ENCODE results near the gene GUCY2C.

Gene GUCY2C

DNA sequence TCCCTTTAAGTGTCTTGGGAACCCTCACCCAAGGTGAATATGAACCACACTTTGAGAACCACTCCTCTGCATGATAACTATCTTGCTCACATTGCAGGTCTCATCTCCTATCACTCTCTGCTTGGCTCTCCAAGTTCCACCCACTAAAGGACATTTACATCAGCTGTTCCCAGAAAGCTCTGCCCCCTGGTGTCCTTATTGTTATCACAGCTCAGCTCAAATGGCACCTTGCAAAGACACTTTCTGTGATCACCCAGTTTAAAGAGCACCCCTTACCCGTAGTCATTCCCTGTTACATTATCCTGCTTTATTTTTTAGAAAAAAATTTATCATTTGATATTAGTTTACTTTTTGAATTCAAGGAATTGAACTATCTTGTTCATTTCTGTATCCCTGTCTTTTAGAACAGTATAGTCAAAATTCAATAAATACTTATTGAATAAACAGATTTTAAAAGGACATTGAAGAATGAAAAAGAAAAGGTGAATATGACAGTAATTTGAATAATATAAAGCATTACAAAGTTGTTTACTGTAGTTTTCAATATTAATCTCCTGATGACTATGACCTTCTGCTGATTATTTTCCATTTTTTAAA, 20.5 kb upstream of the GUCY2C start:
- TF ChIP-seq CTCF (IDR thresholded peaks at IDR 0.05), result no peak
- DNase-seq (ENCODE audit: low spot score), result no peak

GRCh38 chr12:14714437-14714836, 18.0 kb upstream of the GUCY2C start:
- H3K27ac ChIP-seq, result no peak overlapping the region

More for the DNA sequence above, 20.5 kb upstream of the GUCY2C start:
- Histone ChIP-seq H3K27ac (no peak overlapping the region), H3K4me3 (no peak overlapping the region)

GRCh38 chr12:14710632-14711320, 14.4 kb upstream of the GUCY2C start:
- no peak for DNase-seq (ENCODE audit: low spot score)
- Histone ChIP-seq H3K27ac (no peak overlapping the region), H3K4me3 (no peak overlapping the region)
- TF ChIP-seq CTCF (IDR thresholded peaks at IDR 0.05), result no peak

More at GRCh38 chr12:14714437-14714836, 18.0 kb upstream of the GUCY2C start:
- no peak for TF ChIP-seq CTCF (IDR thresholded peaks at IDR 0.05)
- H3K4me3 ChIP-seq, result no peak overlapping the region
- DNase-seq (ENCODE audit: low spot score), result no peak

GRCh38 chr12:14701809-14702568, 5.6 kb upstream of the GUCY2C start:
- no peak for DNase-seq (ENCODE audit: low spot score)
- Histone ChIP-seq H3K27ac (no peak overlapping the region), H3K4me3 (no peak overlapping the region)
- TF ChIP-seq CTCF (IDR thresholded peaks at IDR 0.05), result no peak

DNA sequence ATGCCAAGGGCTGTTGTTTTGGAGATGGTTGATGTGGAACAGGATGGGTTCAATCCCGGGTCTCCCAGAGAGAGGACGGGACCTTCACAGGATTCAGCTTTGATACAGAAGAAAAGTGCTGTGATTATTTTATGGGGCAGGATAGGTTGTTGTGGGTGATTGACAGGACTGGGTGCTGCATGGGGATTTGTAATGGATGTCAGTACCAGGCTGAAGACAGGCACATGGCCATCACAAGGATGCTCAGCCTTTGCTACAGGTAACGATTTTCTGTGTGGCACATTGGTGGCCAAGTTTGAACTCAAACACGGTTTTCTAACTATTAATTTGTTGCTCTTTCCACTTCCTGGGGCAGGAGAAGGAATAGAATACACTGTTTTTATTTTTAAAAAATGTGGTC, 4.5 kb upstream of the GUCY2C start:
- H3K27ac ChIP-seq, result no peak overlapping the region
- no peak for TF ChIP-seq CTCF (IDR thresholded peaks at IDR 0.05)
- H3K4me3 ChIP-seq, result no peak overlapping the region
- no peak for DNase-seq (ENCODE audit: low spot score)

- TF ChIP-seq CTCF (IDR thresholded peaks at IDR 0.05), result no peak
- Histone ChIP-seq H3K4me3 (no peak overlapping the region), H3K27ac (no peak overlapping the region)
- DNase-seq (ENCODE audit: low spot score), result no peak
Measured at GRCh38 chr12:14699923-14700322, 3.5 kb upstream of the GUCY2C start.

Data from coronary artery (tissue), 2 donors.